Putamen (tissue), 1 donor: Measurements from ENCODE around the gene TRIO.

Experiments used
- DNase-seq: peaks from one replicate; pipeline ENCODE4 v3.0.0-alpha.2; 2016; ENCODE audit warnings: low spot score

The TRIO gene

DNA sequence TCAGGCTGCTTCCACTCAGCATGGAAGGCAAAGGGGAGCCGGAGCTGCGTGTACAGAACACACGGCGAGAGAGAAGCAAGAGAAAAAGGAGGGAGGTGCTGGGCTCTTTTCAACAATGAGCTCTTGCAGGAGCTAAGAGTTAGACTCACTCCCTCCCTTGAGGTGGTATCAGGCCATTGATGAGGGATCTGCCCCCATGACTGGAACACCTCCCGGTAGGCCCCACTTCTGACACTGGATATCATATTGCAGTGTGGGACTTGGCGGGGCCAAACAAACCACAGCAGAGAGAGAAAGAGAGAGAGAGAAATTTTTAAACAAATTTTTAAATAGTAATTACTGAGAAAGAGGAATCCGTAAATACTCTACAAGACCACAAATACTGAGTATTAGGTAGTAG is 182.2 kb downstream of the TRIO start:
- DNase-seq, result no peak

DNA sequence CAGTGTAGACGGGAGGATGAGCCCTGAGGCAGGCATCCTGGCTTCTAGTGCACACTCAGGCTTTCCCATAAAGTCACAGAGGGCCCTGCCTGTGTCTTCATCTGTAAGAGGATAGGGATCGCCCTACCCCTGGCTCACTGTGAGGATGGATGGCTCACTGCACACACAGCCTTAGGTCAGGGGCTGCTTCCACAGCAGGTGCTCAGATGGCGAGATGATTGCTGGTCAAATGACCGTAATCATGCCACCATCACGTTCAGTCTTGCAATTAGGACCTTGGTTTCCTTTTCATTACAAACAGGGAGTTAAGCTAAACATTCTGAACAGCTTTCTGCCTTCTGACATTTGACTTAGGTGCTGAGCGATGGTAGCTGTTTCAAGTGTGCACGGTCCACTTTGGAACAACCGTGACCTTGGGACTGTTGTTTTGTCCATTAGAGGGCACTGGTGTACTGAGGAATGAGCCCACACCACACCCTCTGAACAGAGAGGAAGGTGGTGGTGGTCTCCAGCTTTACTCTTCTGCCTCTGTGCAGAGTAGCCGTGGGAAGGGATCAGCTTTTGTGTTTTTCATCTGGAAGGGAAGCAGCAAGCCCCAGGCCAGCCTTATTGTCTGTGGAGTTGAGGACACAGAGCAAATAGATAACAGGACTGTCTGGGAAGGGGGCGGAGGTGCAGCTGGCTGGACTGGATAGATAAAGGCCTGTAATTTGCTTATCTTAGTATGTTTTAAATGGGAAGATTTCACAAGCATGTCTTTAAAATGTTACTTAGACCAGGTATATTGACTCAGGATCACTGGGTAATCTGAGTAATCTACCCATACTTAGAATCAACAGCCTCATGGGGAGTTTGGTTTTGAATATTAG is 183.1 kb downstream of the TRIO start:
- no peak for DNase-seq

DNA sequence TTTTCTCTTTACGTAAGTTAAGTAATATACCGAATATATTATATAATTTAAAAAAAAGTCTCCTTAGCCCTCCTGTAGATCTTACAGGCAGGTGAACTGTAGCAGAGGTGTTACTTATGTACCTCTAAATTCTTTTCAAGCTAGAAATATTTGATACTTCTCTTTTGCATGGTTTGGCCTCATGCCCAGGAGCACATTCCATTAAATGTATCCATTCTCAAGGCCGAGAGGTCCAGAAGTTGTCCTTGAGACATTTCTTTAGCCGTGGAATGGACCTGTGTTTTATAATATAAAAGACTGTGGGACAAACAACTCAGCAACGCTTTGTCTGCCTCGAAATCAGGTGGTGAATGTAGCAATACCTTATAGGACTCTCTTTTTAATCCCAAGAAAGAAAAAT is 184.5 kb downstream of the TRIO start:
- DNase-seq, result no peak

DNA sequence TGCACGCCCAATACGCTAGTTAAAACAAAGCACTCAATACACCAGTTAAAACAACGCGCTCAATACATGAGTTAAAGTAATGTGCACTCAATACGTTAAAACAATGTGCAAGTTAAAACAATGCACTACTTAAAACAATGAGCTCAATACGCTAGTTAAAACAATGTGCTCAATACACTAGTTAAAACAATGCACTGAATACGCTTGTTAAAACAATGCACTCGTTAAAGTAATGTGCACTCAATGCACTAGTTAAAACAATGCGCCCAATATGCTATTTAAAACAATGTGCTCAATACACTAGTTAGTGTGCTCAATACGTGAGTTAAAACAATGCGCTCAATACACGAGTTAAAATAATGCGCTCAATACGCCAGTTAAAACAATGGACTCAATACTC is 185.0 kb downstream of the TRIO start:
- DNase-seq, result no peak

DNA sequence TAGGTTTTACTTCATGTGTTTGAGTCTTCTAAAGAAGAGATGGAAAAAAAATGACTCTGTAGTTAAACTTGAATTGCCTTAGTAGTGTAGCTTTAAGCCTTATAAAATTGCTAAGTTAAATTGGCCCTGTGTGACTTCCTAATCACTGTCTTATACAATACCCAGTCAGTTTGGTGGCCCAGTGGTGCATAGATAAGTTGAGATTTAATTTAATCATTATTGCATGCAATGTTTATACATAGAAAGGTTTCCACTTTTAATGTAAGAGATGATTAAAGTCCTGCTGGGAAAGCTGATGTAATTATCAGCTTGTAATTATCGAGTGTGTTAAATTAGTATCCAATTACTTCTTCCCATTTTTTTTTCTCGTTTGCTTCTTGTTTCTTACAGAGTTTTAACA is 187.1 kb downstream of the TRIO start:
- no peak for DNase-seq

DNA sequence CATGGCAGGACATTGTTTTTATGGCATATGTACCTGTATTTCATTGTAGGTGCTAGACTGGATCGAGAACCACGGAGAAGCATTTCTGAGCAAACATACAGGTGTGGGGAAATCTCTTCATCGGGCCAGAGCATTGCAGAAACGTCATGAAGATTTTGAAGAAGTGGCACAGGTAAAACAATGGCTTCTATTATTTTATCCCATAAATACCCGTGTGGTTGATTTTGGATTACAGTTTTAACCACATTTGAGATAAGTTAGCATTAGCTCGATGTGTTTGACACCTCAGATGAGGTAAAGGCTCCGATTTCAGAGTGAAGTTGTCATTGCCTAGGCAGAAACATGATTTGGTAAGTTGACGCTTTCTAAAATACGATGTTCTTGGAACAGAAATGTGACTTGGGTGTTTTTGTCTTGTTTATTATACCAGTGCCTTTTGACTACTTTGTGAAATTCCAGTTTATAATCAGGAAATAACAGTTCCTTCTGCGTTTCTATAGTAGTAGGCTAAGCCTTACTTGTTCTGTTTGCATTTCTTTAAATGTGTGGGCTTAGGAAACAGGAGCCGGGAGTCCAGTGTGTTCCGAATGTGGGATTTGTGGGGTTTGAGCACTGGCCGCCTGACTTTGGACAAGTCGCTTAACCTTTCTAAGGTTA is 187.7 kb downstream of the TRIO start:
- DNase-seq, result no peak

DNA sequence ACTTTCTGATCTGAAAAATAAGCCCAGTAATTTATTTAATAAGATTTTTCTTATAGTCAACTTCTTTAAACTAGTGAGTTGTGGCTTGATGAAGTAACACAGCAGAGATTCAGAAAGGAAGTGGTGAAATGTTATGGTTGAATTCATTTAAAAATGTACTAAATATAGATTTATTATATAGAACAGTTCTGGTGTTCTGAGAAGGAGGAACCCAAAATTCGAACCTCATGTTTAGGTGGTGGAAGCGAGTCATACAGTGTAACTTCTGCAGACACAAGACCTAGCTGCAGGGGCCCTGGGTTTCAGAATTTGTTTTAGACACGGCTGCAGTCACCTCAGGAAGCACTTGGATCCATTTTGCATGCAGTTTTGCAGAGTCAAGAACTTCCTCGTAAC is 188.2 kb downstream of the TRIO start:
- no peak for DNase-seq

DNA sequence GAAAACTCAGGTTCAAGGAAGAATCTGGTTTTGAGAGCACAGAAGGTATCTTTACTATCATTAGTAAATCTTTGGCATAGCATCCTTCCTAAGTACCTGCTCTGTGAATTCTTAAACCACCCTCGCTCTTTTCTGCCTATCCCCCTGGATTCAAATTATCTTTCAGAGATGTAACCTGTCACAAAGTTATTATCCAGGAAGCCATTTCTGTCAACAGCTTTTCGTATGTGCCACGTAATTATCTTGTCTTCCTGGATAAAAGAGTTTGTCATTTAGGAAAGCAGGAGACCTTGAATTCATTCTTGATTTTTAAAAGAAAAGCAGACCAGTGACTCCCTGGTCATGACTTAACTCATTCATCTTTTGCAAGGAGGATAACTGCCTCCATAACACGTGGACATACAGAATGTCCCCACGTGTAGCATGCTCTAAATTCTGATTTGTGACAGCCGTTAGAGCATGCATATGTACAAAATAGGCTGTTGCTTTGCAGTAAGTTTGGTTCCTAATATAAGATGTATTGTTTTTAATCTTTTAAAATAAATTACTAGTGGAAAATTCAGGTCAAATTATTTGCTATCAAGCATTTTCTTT is 189.0 kb downstream of the TRIO start:
- DNase-seq, result peak; percentile 50

DNA sequence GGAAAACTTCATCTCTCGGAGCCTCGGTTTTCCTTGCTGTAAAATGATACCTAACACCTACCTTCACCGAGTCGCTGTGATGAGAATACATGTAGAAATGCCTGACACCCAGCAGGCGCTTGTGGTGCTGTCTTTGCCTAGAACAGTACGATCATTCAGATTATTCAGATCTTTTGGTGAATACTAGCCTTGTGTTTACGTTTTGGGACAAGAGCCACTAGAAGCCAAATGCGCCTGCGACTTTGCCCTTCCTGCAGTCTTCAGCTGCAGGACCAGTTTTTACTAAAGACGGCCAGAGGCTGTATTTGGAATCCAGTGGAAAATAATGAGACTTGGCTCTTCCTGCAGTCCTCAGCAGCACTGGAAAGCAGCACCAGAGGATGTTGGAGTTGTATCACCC is 189.6 kb downstream of the TRIO start:
- DNase-seq, result peak; percentile 60

DNA sequence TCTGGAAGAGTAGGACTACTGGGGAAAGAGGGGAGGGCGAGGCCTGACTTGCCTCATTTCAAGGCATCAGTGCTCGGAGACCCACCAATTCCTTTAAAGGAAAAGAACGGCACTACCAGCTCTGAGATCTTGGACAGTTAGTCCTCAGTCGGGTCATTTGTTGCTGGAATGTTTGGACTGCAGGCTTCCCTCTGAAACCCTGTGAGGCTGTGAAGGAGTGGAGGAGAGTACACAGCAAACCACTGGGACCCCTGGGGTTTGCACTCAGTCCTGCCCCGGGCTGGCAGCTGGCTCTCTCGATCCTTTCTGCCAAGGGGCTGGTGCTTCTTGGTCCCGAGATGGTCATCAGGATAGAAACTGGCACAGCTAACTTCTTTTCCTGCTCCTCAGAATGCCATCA is 194.5 kb downstream of the TRIO start:
- DNase-seq, result no peak

DNA sequence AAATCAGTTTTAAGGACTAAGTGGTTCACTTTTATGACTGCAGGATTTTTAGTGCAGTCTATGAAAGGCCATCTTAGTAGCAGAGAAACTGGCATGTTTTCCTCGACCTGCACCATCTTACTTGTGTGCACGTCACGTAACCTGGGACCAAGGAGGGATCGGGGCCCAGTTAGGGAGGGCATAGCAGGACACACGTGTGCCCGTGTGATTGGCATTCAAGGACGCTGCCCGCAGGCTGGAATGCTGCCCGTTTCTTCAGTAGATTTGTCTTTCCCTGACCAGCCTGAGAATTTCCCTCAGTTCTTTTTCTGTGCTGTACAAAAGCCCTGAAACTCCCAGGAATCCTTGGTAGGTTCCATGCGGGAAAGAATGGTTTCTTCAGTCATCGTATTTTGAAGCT is 196.3 kb downstream of the TRIO start:
- DNase-seq, result peak; percentile 20

DNA sequence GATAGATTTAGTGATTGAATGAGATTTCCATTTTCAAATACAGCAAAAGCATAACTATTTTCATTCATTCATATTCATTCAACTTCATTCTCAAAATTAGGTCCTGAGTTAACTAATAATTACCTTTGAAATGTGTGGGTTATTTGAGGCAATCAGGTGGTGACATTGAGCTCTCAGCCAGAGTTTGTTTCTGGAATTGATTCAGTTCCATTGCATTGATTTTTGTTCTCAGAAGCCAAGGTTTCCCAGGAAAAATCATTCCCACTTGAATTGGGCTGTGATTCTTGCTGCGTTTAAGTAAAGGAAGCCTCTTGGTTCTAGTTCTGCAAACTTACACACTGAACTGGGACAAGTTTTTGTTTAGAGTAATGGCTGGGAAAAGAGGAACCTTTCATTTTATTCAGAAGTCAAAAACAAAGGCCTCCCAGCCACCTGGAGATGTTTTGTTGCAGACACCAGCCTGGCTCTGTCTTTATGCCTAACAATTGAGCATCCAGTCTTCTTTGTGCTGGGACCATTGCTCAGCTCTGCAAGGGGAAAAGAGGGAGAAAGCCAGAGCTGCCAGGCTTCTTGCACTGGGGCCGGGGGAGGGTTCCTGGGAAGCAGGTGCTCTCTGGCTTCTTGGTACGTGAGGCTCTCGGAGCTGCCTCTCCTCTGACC is 198.6 kb downstream of the TRIO start:
- DNase-seq, result peak; percentile 21

DNA sequence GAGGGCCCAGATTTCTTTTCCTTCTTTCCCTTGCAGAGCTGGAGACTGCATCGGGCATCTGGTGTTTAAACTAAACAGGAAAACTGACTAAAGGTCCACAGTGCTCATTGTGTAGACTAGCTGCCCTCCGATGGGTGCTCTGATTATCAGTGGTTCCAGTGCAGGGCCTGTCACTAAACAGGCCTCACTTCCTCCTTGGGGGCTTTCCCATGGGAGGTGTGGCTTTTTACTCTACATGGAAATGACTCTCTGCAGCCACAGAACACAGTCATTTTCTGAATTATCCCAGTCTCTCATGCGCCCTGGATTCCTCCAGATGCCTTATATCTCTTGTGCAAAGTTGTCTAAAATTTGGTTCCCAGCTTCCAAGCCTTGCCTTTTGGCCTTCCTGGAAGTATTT is 199.2 kb downstream of the TRIO start:
- no peak for DNase-seq

DNA sequence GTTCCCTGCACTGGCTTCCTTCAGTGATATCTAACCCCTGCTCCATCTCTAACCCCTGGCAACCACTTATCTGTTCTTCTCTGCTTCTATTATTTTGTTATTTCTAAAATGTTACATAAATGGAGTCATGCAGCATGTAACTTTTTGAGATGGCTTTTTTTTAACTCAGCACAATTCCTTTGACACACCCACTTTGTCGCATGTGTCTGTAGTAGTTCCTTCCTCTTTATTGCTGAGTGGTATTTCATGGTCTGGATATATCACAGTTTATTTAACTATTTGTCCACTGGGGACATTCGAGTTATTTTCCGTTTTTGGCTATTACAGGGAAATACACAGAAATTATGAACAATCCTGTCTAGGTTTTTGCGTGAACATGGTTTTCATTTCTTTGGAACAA is 200.2 kb downstream of the TRIO start:
- DNase-seq, result no peak

DNA sequence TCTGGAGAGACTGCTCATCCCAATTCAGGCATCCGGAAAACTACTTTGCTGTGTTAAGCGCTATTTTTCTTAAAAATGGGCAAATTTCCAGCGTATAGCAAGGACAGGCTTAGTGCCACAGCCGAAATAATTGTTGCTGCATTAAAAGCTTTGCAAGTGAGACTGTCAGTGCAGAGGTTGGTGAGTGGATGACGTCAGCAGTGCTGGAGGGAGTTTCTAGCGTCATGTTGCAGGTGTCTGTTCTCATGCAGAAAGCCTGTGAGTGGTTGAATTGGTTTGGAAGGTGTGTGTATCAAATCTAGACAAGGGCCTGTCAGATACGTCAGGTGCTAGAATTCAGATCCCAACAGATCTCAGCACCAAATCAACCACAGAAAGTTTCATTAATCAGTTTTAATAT is 204.4 kb downstream of the TRIO start:
- DNase-seq, result no peak

DNA sequence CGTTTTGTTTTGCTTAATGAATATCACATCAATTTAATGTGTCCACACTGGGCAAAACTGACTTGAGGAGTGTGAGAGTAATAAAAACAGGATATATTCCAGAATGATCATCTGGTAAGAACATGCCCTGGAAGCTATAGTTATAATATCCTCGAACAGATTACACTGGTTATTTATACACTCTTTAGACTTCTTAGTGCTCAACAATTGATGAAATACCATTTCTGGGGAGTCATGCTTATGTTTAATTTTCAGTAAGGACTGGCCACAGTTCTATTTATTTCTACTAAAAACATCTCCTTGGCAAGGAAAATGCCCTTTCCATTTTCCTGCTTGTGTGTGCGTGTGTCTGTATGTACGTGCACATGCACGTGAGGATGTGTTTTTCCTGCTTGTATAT is 205.0 kb downstream of the TRIO start:
- no peak for DNase-seq

DNA sequence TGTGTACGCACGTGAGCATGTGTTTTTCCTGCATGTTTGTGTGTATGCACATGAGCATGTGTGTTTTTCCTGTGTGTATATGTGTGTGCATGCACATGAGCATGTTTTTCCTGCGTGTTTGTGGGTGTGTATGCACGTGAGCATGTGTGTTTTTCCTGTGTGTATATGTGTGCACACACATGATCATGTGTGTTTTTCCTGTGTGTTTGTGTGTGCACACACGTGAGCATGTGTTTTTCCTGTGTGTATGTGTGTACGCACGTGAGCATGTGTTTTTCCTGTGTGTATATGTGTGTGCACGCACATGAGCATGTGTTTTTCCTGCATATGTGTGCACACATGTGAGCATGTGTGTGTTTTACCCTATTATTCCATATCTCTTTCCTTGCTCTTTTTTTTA is 205.9 kb downstream of the TRIO start:
- DNase-seq, result no peak

DNA sequence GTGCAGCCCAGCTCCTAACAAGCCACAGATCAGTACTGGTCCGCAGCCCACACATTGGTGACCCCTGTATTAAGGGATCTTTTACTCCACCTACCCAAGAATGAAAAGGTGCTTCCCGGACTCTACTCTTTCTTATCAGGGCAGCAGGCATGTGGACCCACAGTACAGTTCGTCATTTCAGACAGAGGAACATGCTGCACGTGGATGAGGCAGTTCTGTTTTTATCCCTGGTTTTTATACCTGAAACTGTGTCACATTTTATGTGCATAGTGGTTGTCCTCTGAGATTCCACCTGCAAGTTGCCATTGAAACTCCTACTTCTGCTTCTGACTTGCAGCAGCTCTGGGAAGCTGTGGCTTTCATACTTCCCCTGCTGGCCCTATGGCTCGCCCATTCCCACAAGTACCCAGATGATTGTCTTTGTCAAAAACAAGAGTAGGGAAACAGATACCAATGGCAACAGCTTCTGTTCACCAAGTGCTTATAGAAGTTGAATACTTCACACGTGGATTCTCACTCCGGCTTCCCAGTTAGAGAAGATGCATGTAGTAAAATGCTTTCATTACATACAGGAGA is 208.0 kb downstream of the TRIO start:
- no peak for DNase-seq

DNA sequence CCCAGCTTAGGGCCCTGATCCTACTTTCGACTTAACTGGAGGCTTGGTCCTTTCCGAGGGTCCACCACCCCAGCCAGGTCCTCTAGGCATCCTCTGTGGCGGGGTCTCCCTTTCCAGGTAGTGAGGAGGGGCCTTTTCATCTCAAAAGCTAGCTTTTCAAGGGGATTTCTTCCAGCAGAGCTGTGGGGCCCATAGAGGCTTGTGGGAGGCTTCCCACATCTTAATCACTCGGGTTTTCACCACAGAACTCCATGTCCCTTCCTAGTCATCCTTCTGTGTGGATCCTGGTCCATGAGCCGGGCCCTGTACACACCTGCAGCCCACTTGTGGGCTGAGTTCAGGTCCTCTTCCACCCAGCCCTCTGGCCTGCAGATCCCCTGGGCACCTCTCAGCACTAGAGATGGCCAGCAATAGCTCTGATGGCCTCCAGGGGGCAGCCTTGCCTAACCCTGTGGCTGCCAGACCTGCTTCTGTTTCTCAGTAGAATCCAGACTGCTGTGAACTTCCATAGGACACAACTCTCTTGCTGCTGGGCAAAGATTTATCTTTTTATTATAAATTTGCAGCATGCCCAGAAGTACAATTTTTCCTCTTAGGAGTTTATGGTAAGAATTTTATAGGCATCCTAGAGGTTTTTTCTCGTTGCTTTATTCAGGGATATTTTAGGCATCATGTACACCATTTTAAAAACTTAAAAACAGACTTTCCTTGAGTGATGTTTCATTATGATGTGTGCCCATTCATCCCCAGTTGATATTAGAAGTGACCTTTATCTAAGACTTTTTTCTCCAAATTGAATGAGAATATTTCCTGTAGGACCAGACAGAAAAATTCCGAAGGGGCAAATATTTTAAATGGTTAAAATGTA is 208.9 kb downstream of the TRIO start:
- peak; percentile 55 for DNase-seq

DNA sequence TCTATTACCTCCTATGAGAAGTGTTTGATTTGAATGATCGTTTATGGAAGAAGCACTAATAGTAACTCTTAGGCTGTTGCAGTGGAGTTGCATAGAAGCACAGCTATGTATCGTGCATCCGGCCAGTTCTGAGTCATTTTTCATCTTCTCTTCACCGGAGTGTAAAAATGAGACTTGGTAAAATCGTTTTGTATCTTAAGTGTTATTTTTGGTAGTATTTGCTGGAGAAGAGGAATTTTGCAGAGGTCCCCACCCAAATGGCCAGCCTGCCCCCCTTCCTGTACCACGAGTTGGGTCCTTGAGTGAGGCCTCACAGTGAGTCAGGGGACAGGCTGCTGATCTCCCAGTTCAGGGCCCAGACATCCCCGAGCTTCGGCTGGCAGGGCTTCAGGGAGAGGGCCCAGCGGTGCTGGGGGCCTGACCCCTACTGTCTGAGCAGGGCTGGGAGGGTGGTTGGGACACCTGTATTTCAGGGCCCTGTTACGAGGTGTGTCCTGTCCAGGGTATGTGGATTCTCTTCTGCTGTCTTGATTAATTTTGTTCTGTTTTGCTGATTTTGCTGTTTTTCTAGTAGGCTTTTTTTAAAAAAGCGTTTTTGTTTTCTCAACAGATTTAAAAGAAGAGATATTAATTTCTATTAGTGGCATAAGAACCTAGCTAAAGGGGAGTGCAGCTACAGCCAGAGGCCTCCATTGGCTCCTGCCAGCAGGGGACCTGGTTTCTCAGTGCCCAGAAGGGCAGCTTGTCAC is 210.8 kb downstream of the TRIO start:
- no peak for DNase-seq

DNA sequence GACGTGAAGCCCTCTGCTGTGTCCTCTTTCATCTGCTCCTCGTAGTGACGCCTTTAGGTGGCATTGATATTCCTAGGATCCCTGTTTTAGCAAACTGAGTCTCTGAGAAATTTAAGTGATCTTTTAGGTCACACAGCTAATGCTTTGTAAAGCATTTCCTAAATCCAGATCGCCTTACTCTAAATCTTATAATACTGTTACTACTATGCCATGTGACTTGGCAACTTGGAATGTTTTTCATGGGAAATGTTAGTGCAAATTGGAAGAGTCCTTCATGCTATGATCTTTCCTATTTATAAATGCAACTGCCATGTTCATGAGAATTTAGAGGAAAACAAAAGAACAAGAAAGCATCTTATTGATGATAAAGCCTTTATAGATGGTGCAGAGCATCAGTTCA is 212.2 kb downstream of the TRIO start:
- DNase-seq, result no peak
